NCI-H2196 treated with DMSO at 0.1 percent for 48 hours (cell line): ENCODE measurements around the gene ATG12.
"Not testable (repeated sequence)": the region's sequence is repeated elsewhere in the genome, so short reads cannot be mapped to it uniquely, and the experiment has no call there.

Experiments
- DNase-seq: peaks from one replicate; lab custom pipeline; 2025; ENCODE audit not compliant: unreplicated experiment; lab: John Stamatoyannopoulos, UW

ATG12 gene

DNA sequence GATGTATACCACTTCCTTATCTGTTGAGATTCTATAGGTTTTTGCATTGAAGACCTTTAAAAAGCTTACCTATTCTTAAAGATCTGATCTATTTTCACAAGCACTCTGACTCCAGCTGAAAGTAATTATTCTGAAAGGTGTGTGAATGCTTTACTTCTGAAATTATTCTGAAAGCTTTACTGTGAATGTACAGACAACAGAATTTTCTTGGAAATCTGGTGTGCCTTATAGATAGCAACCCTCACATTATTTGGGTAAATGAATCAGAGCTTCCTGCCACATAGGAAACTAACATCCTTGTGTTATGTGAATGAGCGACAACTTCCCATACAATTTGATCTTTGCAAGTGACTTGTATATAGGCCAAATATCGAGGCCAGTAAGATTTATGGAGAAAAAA, 31.4 kb downstream of the ATG12 start:
- no peak for DNase-seq

GRCh38 chr5:115808066-115808465, 33.3 kb downstream of the ATG12 start:
- not testable (repeated sequence) for DNase-seq

GRCh38 chr5:115807654-115808052, 33.7 kb downstream of the ATG12 start:
- DNase-seq: no peak

- no peak for DNase-seq
These were observed 34.2 kb downstream of the ATG12 start for GRCh38 chr5:115806986-115807653.

GRCh38 chr5:115801984-115802383, 39.4 kb downstream of the ATG12 start:
- DNase-seq: no peak

DNA sequence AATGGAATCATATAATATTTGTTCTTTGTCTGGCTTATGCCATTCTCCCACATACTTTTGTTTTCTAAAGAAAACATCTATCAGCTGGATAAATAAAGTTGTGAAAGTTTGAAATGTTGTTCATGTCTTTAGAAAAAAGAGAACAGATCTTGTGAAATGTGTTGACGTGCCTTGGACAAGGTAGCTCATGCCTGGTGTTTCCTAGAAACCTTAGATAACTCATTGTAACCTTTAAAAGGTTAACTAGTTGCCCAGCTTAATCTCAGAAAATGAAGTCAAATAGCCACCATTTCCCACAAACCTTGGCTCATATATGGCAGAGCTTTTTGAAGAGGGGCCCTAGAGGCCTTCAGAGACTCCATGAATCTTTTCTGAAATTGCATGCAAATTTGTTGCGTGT, 40.2 kb downstream of the ATG12 start:
- DNase-seq: no peak

DNA sequence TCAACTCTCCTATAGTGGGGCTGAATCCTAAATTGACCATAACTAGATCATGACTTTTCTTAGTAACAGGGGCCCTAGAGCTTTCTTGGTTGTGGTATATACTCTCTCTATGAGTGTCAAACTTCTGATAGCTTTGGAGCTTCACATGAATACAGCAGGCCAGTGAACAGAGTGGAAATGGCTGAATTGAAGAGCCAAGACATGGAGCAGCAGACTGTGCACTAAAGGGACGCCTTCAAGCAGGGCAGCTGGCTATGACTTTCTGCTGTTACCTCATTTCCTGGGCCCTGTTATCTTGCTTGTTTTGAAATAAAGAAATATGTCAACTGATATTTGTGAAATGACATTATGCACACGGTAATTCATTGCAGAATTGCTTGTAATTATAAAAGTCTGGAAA, 41.3 kb downstream of the ATG12 start:
- no peak for DNase-seq

- no peak for DNase-seq
These were observed 43.1 kb downstream of the ATG12 start for GRCh38 chr5:115798252-115798651.

- DNase-seq: no peak
These were observed 44.7 kb downstream of the ATG12 start for GRCh38 chr5:115796656-115797055.

GRCh38 chr5:115795700-115796099, 45.7 kb downstream of the ATG12 start:
- DNase-seq: no peak

- DNase-seq: no peak
These were observed 52.9 kb downstream of the ATG12 start for GRCh38 chr5:115788440-115788839.

DNA sequence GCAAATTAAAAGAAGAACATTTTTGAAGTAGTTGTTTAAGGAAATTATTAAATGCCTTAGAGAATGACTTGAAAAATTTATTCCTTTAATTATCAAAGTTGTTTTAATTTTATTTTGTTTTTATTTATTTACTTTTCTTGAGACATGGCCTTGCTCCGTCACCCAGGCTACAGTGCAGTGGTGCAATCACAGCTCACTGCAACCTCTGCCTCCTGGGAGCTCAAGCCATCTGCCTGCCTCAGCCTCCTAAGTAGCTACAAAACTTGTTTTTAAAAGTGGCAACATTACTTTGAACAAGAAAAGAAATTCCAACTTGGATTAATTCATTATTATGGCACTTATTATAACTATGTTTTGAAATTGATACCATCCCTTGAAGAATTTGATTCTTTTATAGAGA, 53.9 kb downstream of the ATG12 start:
- no peak for DNase-seq

- DNase-seq: no peak
These were observed 55.8 kb downstream of the ATG12 start for GRCh38 chr5:115785381-115786065.

DNA sequence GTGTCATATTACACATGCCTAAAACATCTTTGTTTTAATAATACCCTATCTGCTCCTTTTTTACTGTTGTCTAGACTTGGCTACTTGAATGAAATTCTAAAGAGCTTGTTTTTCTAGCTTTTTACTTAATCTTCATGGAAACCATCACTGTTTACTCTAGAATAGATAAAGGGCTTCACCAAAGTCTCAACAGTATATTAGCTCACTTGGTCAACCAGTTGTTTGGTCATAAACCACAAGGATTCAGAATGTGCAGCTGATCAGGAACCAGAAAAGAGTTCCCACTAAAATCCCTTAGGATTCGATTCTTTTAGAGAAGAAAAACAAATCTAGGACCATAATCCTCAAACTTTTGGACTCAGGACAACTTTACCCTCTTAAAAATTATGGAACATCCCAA, 62.9 kb downstream of the ATG12 start:
- DNase-seq: no peak
